ENCODE results near the gene HEATR1.

DNA sequence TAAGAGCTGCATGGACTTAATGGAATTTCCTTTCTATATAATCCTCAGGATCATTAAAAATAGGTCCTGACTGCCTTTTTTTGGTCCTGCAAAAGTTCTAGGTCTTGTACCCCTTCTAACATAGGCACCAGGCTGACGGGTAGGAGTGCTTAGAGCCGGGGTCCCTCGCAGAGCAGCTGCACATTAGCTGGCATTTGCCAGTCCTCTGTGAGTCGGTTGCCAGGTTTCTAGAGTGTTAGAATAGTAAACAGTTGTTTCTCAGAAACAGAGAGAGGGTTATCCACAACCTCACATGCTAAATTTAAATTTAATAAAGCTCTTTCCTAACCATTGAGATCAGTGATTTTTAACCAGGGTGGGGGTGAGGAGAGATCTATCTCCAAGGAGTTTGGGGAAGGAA is 35.4 kb upstream of the HEATR1 start:
- TF ChIP-seq, protein P1, sequence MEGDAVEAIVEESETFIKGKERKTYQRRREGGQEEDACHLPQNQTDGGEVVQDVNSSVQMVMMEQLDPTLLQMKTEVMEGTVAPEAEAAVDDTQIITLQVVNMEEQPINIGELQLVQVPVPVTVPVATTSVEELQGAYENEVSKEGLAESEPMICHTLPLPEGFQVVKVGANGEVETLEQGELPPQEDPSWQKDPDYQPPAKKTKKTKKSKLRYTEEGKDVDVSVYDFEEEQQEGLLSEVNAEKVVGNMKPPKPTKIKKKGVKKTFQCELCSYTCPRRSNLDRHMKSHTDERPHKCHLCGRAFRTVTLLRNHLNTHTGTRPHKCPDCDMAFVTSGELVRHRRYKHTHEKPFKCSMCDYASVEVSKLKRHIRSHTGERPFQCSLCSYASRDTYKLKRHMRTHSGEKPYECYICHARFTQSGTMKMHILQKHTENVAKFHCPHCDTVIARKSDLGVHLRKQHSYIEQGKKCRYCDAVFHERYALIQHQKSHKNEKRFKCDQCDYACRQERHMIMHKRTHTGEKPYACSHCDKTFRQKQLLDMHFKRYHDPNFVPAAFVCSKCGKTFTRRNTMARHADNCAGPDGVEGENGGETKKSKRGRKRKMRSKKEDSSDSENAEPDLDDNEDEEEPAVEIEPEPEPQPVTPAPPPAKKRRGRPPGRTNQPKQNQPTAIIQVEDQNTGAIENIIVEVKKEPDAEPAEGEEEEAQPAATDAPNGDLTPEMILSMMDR (IDR thresholded peaks at IDR 0.05; ENCODE audit: low read depth, low read length, poor library complexity, severe bottlenecking): no peak
- no peak for TF ChIP-seq EZH2phosphoT487 (IDR thresholded peaks at IDR 0.05; ENCODE audit: borderline replicate concordance, low read length)
